Frontal cortex (tissue), 4 donors: ENCODE data around the gene SHROOM3. TPM values are rescaled to one million over a fixed set of nuclear protein-coding genes. Genes with fewer than 3 reads are reported as not detected.

Experiments used
- DNase-seq, 2 donors: peaks; one replicate each; pipeline ENCODE4 v3.0.0; 2012; ENCODE audit warnings: low spot score in 2 of 2
- FAIRE-seq: peaks from 2 replicates; lab custom pipeline; 2012; peaks lifted over from hg19 to GRCh38; lab: Jason Lieb, UNC
- total RNA-seq: library from RNA; depleted of rRNA; stranded (reverse); fragments of >200 nt; gene quantifications from one replicate; pipeline ENCODE4 v1.2.3, GENCODE V29; 2014
- donor health status: control.
- donor health status: control.
- donor health status: control.

The SHROOM3 gene
- total RNA-seq, 1 donor from 2014 or later, result 9.8 TPM

GRCh38 chr4:76532805-76533204, 97.8 kb downstream of the SHROOM3 start:
- no peak for FAIRE-seq
- DNase-seq, result no peak

GRCh38 chr4:76533314-76533713, 98.3 kb downstream of the SHROOM3 start:
- DNase-seq (no peak), FAIRE-seq (no peak)

- no peak for FAIRE-seq
These were observed 100.8 kb downstream of the SHROOM3 start for GRCh38 chr4:76535603-76536372.

GRCh38 chr4:76536373-76536689, 101.3 kb downstream of the SHROOM3 start:
- FAIRE-seq (no peak), DNase-seq (no peak)

More at GRCh38 chr4:76535603-76536372, 100.8 kb downstream of the SHROOM3 start:
- DNase-seq, result no peak

- no peak for FAIRE-seq
These were observed 103.3 kb downstream of the SHROOM3 start for GRCh38 chr4:76538296-76538695.

GRCh38 chr4:76539979-76540378, 105.0 kb downstream of the SHROOM3 start:
- FAIRE-seq (no peak), DNase-seq (no peak)

More at GRCh38 chr4:76538296-76538695, 103.3 kb downstream of the SHROOM3 start:
- DNase-seq, result no peak

- FAIRE-seq (no peak), DNase-seq (no peak)
These were observed 105.5 kb downstream of the SHROOM3 start for GRCh38 chr4:76540486-76540885.

GRCh38 chr4:76543378-76543777, 108.3 kb downstream of the SHROOM3 start:
- FAIRE-seq, result no peak

GRCh38 chr4:76544725-76545124, 109.7 kb downstream of the SHROOM3 start:
- no peak for DNase-seq
- FAIRE-seq, result no peak

More at GRCh38 chr4:76543378-76543777, 108.3 kb downstream of the SHROOM3 start:
- no peak for DNase-seq

- FAIRE-seq (no peak), DNase-seq (no peak)
These were observed 110.3 kb downstream of the SHROOM3 start for GRCh38 chr4:76545226-76545884.

- DNase-seq, result no peak
- no peak for FAIRE-seq
These were observed 111.3 kb downstream of the SHROOM3 start for GRCh38 chr4:76546327-76546726.

GRCh38 chr4:76546759-76547742, 112.0 kb downstream of the SHROOM3 start:
- no peak for FAIRE-seq
- no peak for DNase-seq

GRCh38 chr4:76548704-76549103, 113.7 kb downstream of the SHROOM3 start:
- no peak for FAIRE-seq

GRCh38 chr4:76549765-76550164, 114.7 kb downstream of the SHROOM3 start:
- FAIRE-seq, result no peak
- no peak for DNase-seq

More at GRCh38 chr4:76548704-76549103, 113.7 kb downstream of the SHROOM3 start:
- no peak for DNase-seq

- DNase-seq (no peak), FAIRE-seq (no peak)
These were observed 116.1 kb downstream of the SHROOM3 start for GRCh38 chr4:76550966-76551780.

- FAIRE-seq (no peak), DNase-seq (no peak)
These were observed 119.6 kb downstream of the SHROOM3 start for GRCh38 chr4:76554630-76555029.

GRCh38 chr4:76556452-76556851, 121.4 kb downstream of the SHROOM3 start:
- FAIRE-seq (no peak), DNase-seq (no peak)

- FAIRE-seq (no peak), DNase-seq (no peak)
These were observed 123.6 kb downstream of the SHROOM3 start for GRCh38 chr4:76558396-76559235.
